Liver (tissue), 9 donors: ENCODE results near the gene MAP2K3. TPM values are rescaled to one million over a fixed set of nuclear protein-coding genes. Genes with fewer than 3 reads are reported as not detected.

ENCODE experiments used
- DNase-seq: peaks from one replicate; pipeline ENCODE4 v3.0.0-alpha.2; 2017; ENCODE audit warnings: low spot score
- H3K27ac ChIP-seq, 2 donors: one replicate each; pipeline ENCODE4 v1.7.0; 2013; ENCODE audit warnings: inconsistent platforms in 2 of 2, low read length in 2 of 2, control low read depth in 1 of 2, low read depth in 1 of 2, mild to moderate bottlenecking in 1 of 2
- H3K27me3 ChIP-seq, 4 donors: one replicate each; pipeline versions ENCODE4 v1.6.1 to v1.7.0; 2013; ENCODE audit warnings: low read length in 3 of 4, inconsistent platforms in 1 of 4, mild to moderate bottlenecking in 1 of 4, moderate library complexity in 1 of 4; ENCODE audit not compliant: control insufficient read depth in 4 of 4, insufficient read depth in 4 of 4
- H3K36me3 ChIP-seq, 4 donors: one replicate each; pipeline versions ENCODE4 v1.6.1 to v1.7.0; 2013; ENCODE audit warnings: low read length in 3 of 4, mild to moderate bottlenecking in 3 of 4, low read depth in 1 of 4, moderate library complexity in 1 of 4; ENCODE audit not compliant: control insufficient read depth in 4 of 4, insufficient read depth in 3 of 4
- H3K4me1 ChIP-seq, 4 donors: one replicate each; pipeline versions ENCODE4 v1.6.1 to v1.7.0; 2013; ENCODE audit warnings: low read length in 3 of 4, mild to moderate bottlenecking in 3 of 4, moderate library complexity in 1 of 4; ENCODE audit not compliant: control insufficient read depth in 4 of 4, insufficient read depth in 4 of 4
- H3K4me3 ChIP-seq, 3 donors: one replicate each; pipeline versions ENCODE4 v1.6.1 to v1.7.0; 2013; ENCODE audit warnings: low read length in 3 of 3, control low read depth in 1 of 3, low read depth in 1 of 3, mild to moderate bottlenecking in 1 of 3
- H3K9ac ChIP-seq, 2 donors: one replicate each; pipeline ENCODE4 v1.7.0; 2013; ENCODE audit warnings: low read length in 2 of 2, mild to moderate bottlenecking in 2 of 2, moderate library complexity in 2 of 2, control low read depth in 1 of 2, low read depth in 1 of 2
- H3K9me3 ChIP-seq, 4 donors: one replicate each; pipeline versions ENCODE4 v1.6.1 to v1.7.0; 2013; ENCODE audit warnings: low read length in 3 of 4; ENCODE audit not compliant: control insufficient read depth in 4 of 4
- ATF3 ChIP-seq: IDR thresholded peaks from 2 replicates; pipeline ENCODE4 v1.6.1; 2016; ENCODE audit warnings: antibody characterized with exemption
- CTCF ChIP-seq: fragments of 150-350 bp; IDR thresholded peaks from 2 replicates; pipeline ENCODE4 v1.5.1; 2017; ENCODE audit warnings: improper control_type of control experiment, low read depth, low read length; ENCODE audit not compliant: missing input control
- EGR1 ChIP-seq, 2 donors: IDR thresholded peaks; 2 replicates each; pipeline ENCODE4 v1.6.1; 2016 to 2018; ENCODE audit warnings: antibody characterized with exemption in 2 of 2, low read depth in 2 of 2
- FOXA1 ChIP-seq: IDR thresholded peaks from 2 replicates; pipeline ENCODE4 v1.6.1; 2016; ENCODE audit warnings: antibody characterized with exemption
- FOXA2 ChIP-seq: IDR thresholded peaks from 2 replicates; pipeline ENCODE4 v1.6.1; 2016; ENCODE audit warnings: antibody characterized with exemption
- GABPA ChIP-seq, 2 donors: IDR thresholded peaks in 1 of 2; conservative IDR thresholded peaks in 1 of 2; 2 replicates each; pipeline ENCODE4 v1.6.1; 2016; ENCODE audit warnings: antibody characterized with exemption in 2 of 2, mild to moderate bottlenecking in 1 of 2, moderate library complexity in 1 of 2
- HNF4A ChIP-seq, 2 donors: conservative IDR thresholded peaks; 2 replicates each; pipeline ENCODE4 v1.6.1; 2016; ENCODE audit warnings: antibody characterized with exemption in 2 of 2, mild to moderate bottlenecking in 2 of 2
- HNF4G ChIP-seq: IDR thresholded peaks from 2 replicates; pipeline ENCODE4 v1.6.1; 2016; ENCODE audit warnings: antibody characterized with exemption
- JUND ChIP-seq, 2 donors: IDR thresholded peaks; 2 replicates each; pipeline ENCODE4 v1.6.1; 2016; ENCODE audit warnings: antibody characterized with exemption in 2 of 2
- MAX ChIP-seq: IDR thresholded peaks from 2 replicates; pipeline ENCODE4 v1.6.1; 2016; ENCODE audit warnings: antibody characterized with exemption
- NR2F2 ChIP-seq: IDR thresholded peaks from 2 replicates; pipeline ENCODE4 v1.6.1; 2016; ENCODE audit warnings: antibody characterized with exemption
- RAD21 ChIP-seq, 2 donors: IDR thresholded peaks; 2 replicates each; pipeline ENCODE4 v1.6.1; 2016; ENCODE audit warnings: antibody characterized with exemption in 2 of 2, mild to moderate bottlenecking in 2 of 2
- REST ChIP-seq: IDR thresholded peaks from 2 replicates; pipeline ENCODE4 v1.6.1; 2016; ENCODE audit warnings: antibody characterized with exemption, mild to moderate bottlenecking
- RXRA ChIP-seq, 2 donors: IDR thresholded peaks; 2 replicates each; pipeline ENCODE4 v1.6.1; 2017 to 2018; ENCODE audit warnings: antibody characterized with exemption in 2 of 2, mild to moderate bottlenecking in 1 of 2
- SP1 ChIP-seq: IDR thresholded peaks from 2 replicates; pipeline ENCODE4 v1.6.1; 2018; ENCODE audit warnings: antibody characterized with exemption, mild to moderate bottlenecking
- TAF1 ChIP-seq: conservative IDR thresholded peaks from 2 replicates; pipeline ENCODE4 v1.6.1; 2016; ENCODE audit warnings: antibody characterized with exemption, mild to moderate bottlenecking
- YY1 ChIP-seq: IDR thresholded peaks from 2 replicates; pipeline ENCODE4 v1.6.1; 2016; ENCODE audit warnings: antibody characterized with exemption, mild to moderate bottlenecking
- ZBTB33 ChIP-seq: IDR thresholded peaks from 2 replicates; pipeline ENCODE4 v1.6.1; 2016; ENCODE audit warnings: antibody characterized with exemption
- WGBS: extraction: QIAGEN DNeasy Blood & Tissue Kit; methylation state at CpG from one replicate; pipeline ENCODE4 v1.1.7; 2013; 5-methylcytosine and 5-hydroxymethylcytosine counted together
- polyA plus RNA-seq, 2 donors: library from polyadenylated mRNA; stranded (reverse) in 1 of 2; unstranded in 1 of 2; fragments of 200-250 nt in 1 of 2; fragments of >200 nt in 1 of 2; fragmentation: Nextera tagmentation in 1 of 2; extraction: Ambion mirVana in 1 of 2; gene quantifications; one replicate each; pipeline versions ENCODE4 v1.2.1 to v1.2.3, GENCODE V29; 2013 to 2015
- total RNA-seq, 2 donors: library from RNA; depleted of rRNA; stranded (reverse); fragments of >200 nt; gene quantifications; one replicate each; pipeline ENCODE4 v1.2.3, GENCODE V29; 2014
- donor health status: healthy.
- donor health status: healthy.
- donor health status: healthy.
- donor health status: healthy.
- donor health status: healthy.

The MAP2K3 gene
- total and polyA plus RNA-seq, 4 donors, result 21.6 to 88.4 (median 30.5) TPM

- WGBS, result under 1% methylated on average over 18 of the region's 18 CpGs
- TF ChIP-seq HNF4G (peak; percentile 84), ATF3 (peak; percentile 99), MAX (peak; percentile 96), JUND (IDR thresholded peaks at IDR 0.05) (peak; percentile 100), HNF4A (conservative IDR thresholded peaks at IDR 0.05) (peak; percentile 91 to 92), REST (peak; percentile 78), SP1 (peak; percentile 97), CTCF (no peak), YY1 (peak; percentile 73), ZBTB33 (no peak), FOXA2 (peak; percentile 57), GABPA (IDR thresholded peaks at IDR 0.05 in 1 of 2, conservative IDR thresholded peaks at IDR 0.05 in 1 of 2) (peak; percentile 64 to 89), RXRA (IDR thresholded peaks at IDR 0.05) (peak; percentile 87 to 94), FOXA1 (peak; percentile 63), NR2F2 (peak; percentile 66), TAF1 (no peak), EGR1 (IDR thresholded peaks at IDR 0.05; ENCODE audit: low read depth in 2 of 2) (peak; percentile 65 to 96), RAD21 (IDR thresholded peaks at IDR 0.05) (peak; percentile 1 to 52)
- Histone ChIP-seq H3K9me3 (no peaks in the 10 kb centered on the region), H3K4me1 (peaks cover 24 to 46% (median 34%) of the 10 kb centered on the region in 4 donors), H3K9ac (peak overlapping the region; percentile 74 to 97), H3K36me3 (peaks cover 0 to 6% (median 2%) of the 10 kb centered on the region in 4 donors), H3K27me3 (no peaks in the 10 kb centered on the region), H3K27ac (peak overlapping the region; percentile 89 to 96), H3K4me3 (peak overlapping the region; percentile 51 to 82 (median 62))
- peak; percentile 83 for DNase-seq
Measured at GRCh38 chr17:21287703-21288449, 3.4 kb downstream of the MAP2K3 start.
